GM18511 (cell line): Measurements from ENCODE around the gene FLNC.

ENCODE experiments used
- ATAC-seq: cut with Tn5 transposase; IDR thresholded peaks from one replicate; pipeline ENCODE4 v1.9.1; 2021; ENCODE audit warnings: mild to moderate bottlenecking, moderate library complexity; ENCODE audit not compliant: unreplicated experiment

FLNC gene

GRCh38 chr7:128831178-128831993 lies 1.2 kb downstream of the FLNC start:
- no peak for ATAC-seq

GRCh38 chr7:128831994-128832879 lies 2.0 kb downstream of the FLNC start:
- ATAC-seq = no peak

- ATAC-seq = no peak
These were observed 2.6 kb downstream of the FLNC start for GRCh38 chr7:128832880-128833147.

DNA sequence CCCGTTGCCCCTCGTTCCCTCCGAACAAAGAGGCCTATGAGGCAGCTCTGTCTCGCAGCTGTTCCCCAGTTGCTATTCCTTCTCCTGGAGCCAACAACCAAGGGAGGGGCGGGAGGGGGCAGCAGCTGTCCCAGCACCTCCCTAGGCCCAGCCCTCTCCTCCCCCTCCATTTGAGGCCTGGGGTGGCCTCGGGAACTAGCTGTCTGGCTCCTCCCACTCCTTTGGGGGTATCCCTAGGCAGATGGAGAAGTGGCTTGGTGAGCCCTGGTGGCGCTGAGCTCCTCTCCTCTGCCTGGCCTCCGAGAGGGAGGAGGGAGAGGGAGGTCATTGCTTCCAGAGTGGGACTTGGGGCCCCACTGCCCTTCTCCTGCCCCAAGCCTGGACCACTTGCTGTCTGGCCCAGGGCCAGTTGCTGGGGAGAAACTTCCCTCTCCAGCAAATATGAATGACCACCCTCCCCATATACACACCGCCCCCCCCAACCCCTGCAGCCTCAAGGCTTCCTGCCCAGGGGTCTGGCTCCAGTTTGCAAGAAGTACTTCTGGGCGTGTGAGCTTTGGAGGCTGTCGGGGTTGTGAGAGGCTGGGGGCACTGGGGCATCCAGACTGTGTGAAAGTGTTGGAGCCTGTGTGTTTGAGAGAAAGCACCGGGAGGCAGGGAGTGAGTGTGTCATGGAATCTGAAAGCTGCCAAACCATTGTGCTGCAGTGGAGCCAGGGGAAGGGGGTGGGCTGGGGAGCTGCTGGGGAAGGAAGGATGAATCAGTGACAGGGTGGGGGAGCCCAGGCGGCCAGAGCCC lies 3.1 kb downstream of the FLNC start:
- no peak for ATAC-seq

GRCh38 chr7:128833946-128834325 lies 3.7 kb downstream of the FLNC start:
- ATAC-seq = no peak

DNA sequence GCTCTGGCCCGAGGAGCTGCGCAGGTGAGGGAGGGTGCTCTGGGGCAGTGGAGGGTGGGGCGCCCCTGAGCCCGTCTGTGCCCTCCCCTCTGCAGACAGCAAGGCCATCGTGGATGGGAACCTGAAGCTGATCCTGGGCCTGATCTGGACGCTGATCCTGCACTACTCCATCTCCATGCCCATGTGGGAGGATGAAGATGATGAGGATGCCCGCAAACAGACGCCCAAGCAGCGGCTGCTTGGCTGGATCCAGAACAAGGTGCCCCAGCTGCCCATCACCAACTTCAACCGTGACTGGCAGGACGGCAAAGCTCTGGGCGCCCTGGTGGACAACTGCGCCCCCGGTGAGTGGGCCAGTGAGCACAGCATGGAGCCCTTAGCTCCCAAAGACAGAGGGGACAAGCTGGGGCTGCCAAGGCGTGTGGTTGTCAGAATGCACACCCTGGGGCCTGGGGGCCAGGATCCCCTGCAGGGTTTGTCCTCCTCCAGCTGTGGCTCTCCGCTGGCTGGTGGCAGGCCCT lies 5.1 kb downstream of the FLNC start:
- no peak for ATAC-seq

- no peak for ATAC-seq
These were observed 5.8 kb downstream of the FLNC start for GRCh38 chr7:128835790-128836641.

GRCh38 chr7:128836729-128837348 lies 6.6 kb downstream of the FLNC start:
- no peak for ATAC-seq

GRCh38 chr7:128837521-128837921 lies 7.3 kb downstream of the FLNC start:
- no peak for ATAC-seq

GRCh38 chr7:128838109-128838779 lies 8.0 kb downstream of the FLNC start:
- ATAC-seq = no peak

DNA sequence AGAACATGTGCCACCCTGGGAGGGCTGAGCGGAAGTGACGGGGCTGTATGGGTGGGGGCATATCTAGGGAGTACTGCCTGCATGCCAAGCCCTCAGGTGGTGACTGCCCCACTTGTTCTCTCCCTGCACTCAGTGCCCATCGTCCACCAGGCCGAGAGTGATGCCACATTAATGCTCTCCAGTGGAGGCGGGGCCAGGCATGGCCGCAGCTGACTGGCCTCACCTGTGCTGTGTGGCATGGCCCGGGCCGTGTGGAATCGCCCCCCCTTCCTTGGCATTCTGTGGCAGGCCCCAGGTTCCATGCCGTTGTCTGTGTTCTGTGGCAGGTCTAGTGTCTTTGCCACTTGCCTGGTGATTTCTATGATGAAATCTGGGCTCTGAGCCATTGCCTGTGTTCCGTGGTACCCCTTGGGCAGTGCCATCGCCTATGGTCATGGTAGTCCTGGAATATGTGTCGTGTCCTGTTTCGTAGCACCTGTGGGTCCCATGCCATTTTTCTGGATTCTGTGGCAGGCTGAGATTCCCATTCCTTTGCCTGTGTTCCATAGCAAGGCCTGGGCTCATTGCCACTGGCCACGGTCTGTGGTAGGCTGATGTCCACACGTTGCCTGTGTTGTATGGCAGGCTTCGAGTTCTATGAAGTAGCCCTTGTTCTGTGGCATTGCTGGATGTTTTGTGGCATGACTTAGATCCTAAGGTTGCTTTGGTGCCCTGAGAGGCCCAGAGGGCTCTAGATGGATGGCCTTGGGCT lies 8.9 kb downstream of the FLNC start:
- no peak for ATAC-seq

- ATAC-seq = no peak
These were observed 9.6 kb downstream of the FLNC start for GRCh38 chr7:128839751-128840177.

DNA sequence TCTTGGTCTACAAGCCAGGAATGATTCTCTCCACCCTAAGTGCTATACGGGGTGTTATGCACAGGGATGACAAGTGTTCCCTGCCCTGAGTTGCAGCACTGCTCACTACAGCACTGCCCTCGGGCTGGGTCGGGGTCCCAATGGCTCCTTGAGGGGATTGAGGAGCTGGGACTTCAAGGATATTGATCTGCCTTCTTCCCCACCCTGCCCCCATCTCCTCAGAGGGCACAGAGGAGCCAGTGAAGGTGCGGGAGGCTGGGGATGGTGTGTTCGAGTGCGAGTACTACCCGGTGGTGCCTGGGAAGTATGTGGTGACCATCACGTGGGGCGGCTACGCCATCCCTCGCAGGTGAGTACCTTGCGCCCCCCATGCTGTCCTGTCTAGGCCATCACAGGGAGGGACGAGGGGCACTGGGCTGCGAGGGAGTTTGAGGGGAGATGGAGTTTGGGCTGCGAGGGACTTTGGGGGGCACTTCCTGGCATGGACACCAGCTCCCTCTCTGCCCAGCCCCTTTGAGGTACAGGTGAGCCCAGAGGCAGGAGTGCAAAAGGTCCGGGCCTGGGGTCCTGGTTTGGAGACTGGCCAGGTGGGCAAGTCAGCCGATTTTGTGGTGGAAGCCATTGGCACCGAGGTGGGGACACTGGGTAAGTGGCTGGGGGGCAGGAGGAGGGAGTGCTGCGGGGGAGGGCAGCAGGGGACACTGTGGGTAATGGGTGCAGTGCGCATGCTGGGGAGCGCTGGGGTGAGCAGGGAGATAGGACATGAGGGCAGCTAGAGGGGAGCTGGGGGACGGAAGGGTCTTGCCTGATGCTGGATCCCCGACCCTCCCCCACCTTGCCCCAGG lies 10.3 kb downstream of the FLNC start:
- no peak for ATAC-seq

- no peak for ATAC-seq
These were observed 11.0 kb downstream of the FLNC start for GRCh38 chr7:128841171-128841690.

DNA sequence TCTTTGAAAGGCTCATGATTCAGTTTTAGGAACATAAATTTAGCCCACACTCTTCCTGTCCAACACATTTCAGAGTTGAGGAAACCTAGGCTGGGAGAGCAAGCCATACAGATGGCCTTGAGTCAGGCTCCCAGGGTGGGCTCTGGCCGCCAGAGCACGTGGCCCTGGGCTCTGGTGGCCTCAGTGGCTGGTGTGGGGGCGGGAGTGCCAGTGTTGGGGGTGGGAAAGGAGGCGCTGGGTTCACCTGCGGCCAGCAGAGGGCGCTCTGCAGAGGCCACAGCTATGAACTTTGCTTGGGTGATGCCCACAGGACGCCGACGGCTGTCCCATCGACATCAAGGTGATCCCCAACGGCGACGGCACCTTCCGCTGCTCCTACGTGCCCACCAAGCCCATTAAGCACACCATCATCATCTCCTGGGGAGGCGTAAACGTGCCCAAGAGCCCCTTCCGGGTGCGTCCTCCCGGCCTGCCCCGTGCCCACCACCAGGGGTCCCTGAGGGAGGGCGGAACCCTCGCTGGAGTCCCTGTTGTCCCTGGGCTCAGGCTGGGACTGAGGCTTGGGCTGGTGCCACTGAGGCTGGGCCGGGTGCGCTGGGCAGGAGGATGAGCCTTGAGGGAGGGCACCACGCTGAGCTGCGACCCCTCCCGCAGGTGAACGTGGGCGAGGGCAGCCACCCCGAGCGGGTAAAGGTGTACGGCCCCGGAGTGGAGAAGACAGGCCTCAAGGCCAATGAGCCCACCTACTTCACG lies 11.9 kb downstream of the FLNC start:
- ATAC-seq = no peak
